K562 (cell line): ENCODE results near the gene GABARAPL2. TPM values are rescaled to one million over a fixed set of nuclear protein-coding genes. Genes with fewer than 3 reads are reported as not detected.

Source experiments
- CEBPG ChIP-seq, 3 experiments: fragments of 200-800 bp in 1 of 3; sonication (Bioruptor generic) in 1 of 3; sonication (generic) in 1 of 3; formaldehyde crosslinking in 1 of 3; IDR thresholded peaks in 2 of 3; conservative IDR thresholded peaks in 1 of 3; 2 replicates each; pipeline versions ENCODE4 v1.6.1 to v1.8.0; 2016 to 2022; ENCODE audit warnings: missing compliant biosample characterization in 2 of 3, missing genetic modification characterization in 2 of 3, mild to moderate bottlenecking in 1 of 3, missing genetic modification reagents in 1 of 3
- ETV1 ChIP-seq: fragments of 450-650 bp; conservative IDR thresholded peaks from 2 replicates; pipeline ENCODE4 v1.6.1; 2016; ENCODE audit warnings: missing genetic modification characterization, control low read depth, low read depth, missing compliant biosample characterization
- FOXM1 ChIP-seq, 2 experiments: fragments of 450-650 bp in 1 of 2; sonication (generic) in 1 of 2; formaldehyde crosslinking in 1 of 2; IDR thresholded peaks; 2 replicates each; pipeline versions ENCODE4 v1.6.1 to v1.9.0; 2017 to 2022; ENCODE audit warnings: low read depth in 2 of 2, mild to moderate bottlenecking in 2 of 2, missing genetic modification reagents in 1 of 2, moderate library complexity in 1 of 2
- HINFP ChIP-seq: fragments of 450-650 bp; conservative IDR thresholded peaks from 2 replicates; pipeline ENCODE4 v1.6.1; 2016; ENCODE audit warnings: missing genetic modification characterization, low read depth, mild to moderate bottlenecking, control low read depth, missing compliant biosample characterization
- IFI16 ChIP-seq: fragments of 250-450 bp; sonication (Bioruptor Pico); IDR thresholded peaks from 2 replicates; pipeline ENCODE4 v2.1.2; 2022; ENCODE audit warnings: mild to moderate bottlenecking, inconsistent platforms
- KDM1A ChIP-seq, 2 experiments: fragments of 450-650 bp; IDR thresholded peaks; 2 replicates each; pipeline ENCODE4 v1.6.1; 2016; ENCODE audit warnings: mild to moderate bottlenecking in 2 of 2
- KLF6 ChIP-seq: fragments of 250-450 bp; sonication (Bioruptor Pico); IDR thresholded peaks from 2 replicates; pipeline ENCODE4 v1.4.0; 2020; ENCODE audit warnings: mild to moderate bottlenecking, moderate library complexity, borderline replicate concordance
- L3MBTL2 ChIP-seq: fragments of 450-650 bp; IDR thresholded peaks from 2 replicates; pipeline ENCODE4 v1.6.1; 2016; ENCODE audit warnings: mild to moderate bottlenecking, moderate library complexity
- MTA1 ChIP-seq: fragments of 450-650 bp; IDR thresholded peaks from 2 replicates; pipeline ENCODE4 v1.6.1; 2017; ENCODE audit warnings: borderline replicate concordance
- PHF8 ChIP-seq: fragments of 200-600 bp; sonication (generic); IDR thresholded peaks from 2 replicates; pipeline ENCODE4 v1.6.1; 2012; ENCODE audit warnings: mixed run types, mild to moderate bottlenecking, inconsistent platforms, low read length, moderate library complexity, borderline replicate concordance
- RCOR1 ChIP-seq, 2 experiments: IDR thresholded peaks; 2 replicates each; pipeline ENCODE4 v1.6.1; 2012; ENCODE audit warnings: low read depth in 2 of 2, low read length in 2 of 2, borderline replicate concordance in 1 of 2, improper control_type of control experiment in 1 of 2
- RHOXF2B ChIP-seq: fragments of 250-450 bp; sonication (Bioruptor Pico); conservative IDR thresholded peaks from 2 replicates; pipeline ENCODE4 v1.5.1; 2021
- SOX6 ChIP-seq: fragments of 450-650 bp; IDR thresholded peaks from 2 replicates; pipeline ENCODE4 v1.6.1; 2014; ENCODE audit warnings: mild to moderate bottlenecking
- TBP ChIP-seq: optimal IDR thresholded peaks from 2 replicates; pipeline ENCODE3; 2011; ENCODE audit warnings: low read depth, low read length, improper control_type of control experiment
- ZNF277 ChIP-seq: fragments of 250-450 bp; sonication (Bioruptor Pico); IDR thresholded peaks from 2 replicates; pipeline ENCODE4 v1.8.0; 2022; ENCODE audit warnings: inconsistent platforms, mild to moderate bottlenecking, moderate library complexity, borderline replicate concordance
- ZNF561 ChIP-seq: fragments of 450-650 bp; formaldehyde crosslinking; conservative IDR thresholded peaks from 2 replicates; pipeline ENCODE4 v1.4.0; 2020; ENCODE audit warnings: mild to moderate bottlenecking, moderate library complexity
- ZNF707 ChIP-seq: fragments of 250-450 bp; sonication (Bioruptor Pico); conservative IDR thresholded peaks from 2 replicates; pipeline ENCODE4 v1.8.0; 2022; ENCODE audit warnings: inconsistent platforms, mild to moderate bottlenecking, moderate library complexity
- polyA plus RNA-seq, 8 experiments: library from polyadenylated mRNA; depleted of rRNA in 4 of 8; stranded (reverse) in 5 of 8; unstranded in 3 of 8; fragments of >200 nt; fragmentation: Nextera tagmentation in 2 of 8; fragmentation: Illumina TruSeq in 1 of 8; extraction: Ambion mirVana in 2 of 8; extraction: Trizol in 1 of 8; gene quantifications; 2 replicates each; pipeline versions ENCODE4 v1.2.1 to v1.2.3, GENCODE V29; 2011 to 2014; ENCODE audit warnings: inconsistent platforms in 1 of 8, missing spikeins in 1 of 8
- total RNA-seq, 7 experiments: library from RNA; depleted of rRNA in 6 of 7; stranded (reverse); fragments of >200 nt in 6 of 7; fragmentation: Illumina TruSeq in 2 of 7; extraction: Trizol in 2 of 7; gene quantifications; 2 replicates each; pipeline versions ENCODE4 v1.2.1 to v1.2.3, GENCODE V29; 2011 to 2021; ENCODE audit warnings: low replicate concordance in 1 of 7
- TF ChIP-seq, protein P1 (sequence below), 2 experiments: fragments of 250-450 bp in 1 of 2; fragments of 450-650 bp in 1 of 2; sonication (Bioruptor Pico) in 1 of 2; IDR thresholded peaks; 2 replicates each; pipeline versions ENCODE4 v1.6.1 to v1.8.0; 2016 to 2021; ENCODE audit warnings: mild to moderate bottlenecking in 2 of 2, moderate library complexity in 2 of 2, missing compliant biosample characterization in 1 of 2, missing genetic modification characterization in 1 of 2
- TF ChIP-seq, protein P2 (sequence below): sonication (generic); formaldehyde crosslinking; IDR thresholded peaks from 2 replicates; pipeline ENCODE4 v1.8.1; 2023; ENCODE audit warnings: mild to moderate bottlenecking, missing genetic modification reagents, moderate library complexity

The GABARAPL2 gene
- total and polyA plus RNA-seq, 9 of the 15 experiments (the other 6 are each of a cell fraction or from before 2014, with no cell fraction given): 42.1 to 288 (median 91.8) TPM

- peak in 1 of 2 experiments; percentile 62; a peak in 2 of 4 replicates for TF ChIP-seq RCOR1 (IDR thresholded peaks at IDR 0.05; ENCODE audit: borderline replicate concordance in 1 of 2, low read depth in 2 of 2, low read length in 2 of 2)
- peak; percentile 85 for TF ChIP-seq SOX6
- TF ChIP-seq KLF6: 0 out of 2 replicates have a peak, but pooled peaks have one; percentile 29
- 0 out of 2 replicates have a peak, but pooled peaks have one; percentile 72 for TF ChIP-seq RHOXF2B (CRISPR knock-in tag)
- 0 out of 2 replicates have a peak, but pooled peaks have one; percentile 15 for TF ChIP-seq ZNF707 (CRISPR knock-in tag)
- TF ChIP-seq HINFP (tag): no peak
- no peak for TF ChIP-seq ZNF277
- TF ChIP-seq IFI16 (CRISPR knock-in tag): 0 out of 2 replicates have a peak, but pooled peaks have one; percentile 16
- TF ChIP-seq, protein P1, sequence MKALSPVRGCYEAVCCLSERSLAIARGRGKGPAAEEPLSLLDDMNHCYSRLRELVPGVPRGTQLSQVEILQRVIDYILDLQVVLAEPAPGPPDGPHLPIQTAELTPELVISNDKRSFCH (CRISPR knock-in tag; IDR thresholded peaks at IDR 0.05): no peak
- TF ChIP-seq, protein P1 (tag; IDR thresholded peaks at IDR 0.05): peak; percentile 89
- TF ChIP-seq CEBPG (CRISPR knock-in tag; IDR thresholded peaks at IDR 0.05): peak; percentile 68; the same call in 1 of the 2 replicates
- peak in 1 of 2 experiments; percentile 64; a peak in 2 of 4 replicates for TF ChIP-seq CEBPG (tag; conservative IDR thresholded peaks at IDR 0.05 in 1 of 2, IDR thresholded peaks at IDR 0.05 in 1 of 2)
- peak; percentile 30 for TF ChIP-seq TBP
- TF ChIP-seq ZNF561 (CRISPR knock-in tag): no peak
- peak in 1 of 2 experiments; percentile 34; a peak in 3 of 4 replicates for TF ChIP-seq KDM1A (IDR thresholded peaks at IDR 0.05)
- peak; percentile 86 for TF ChIP-seq ETV1 (tag)
- peak; percentile 15; the same call in 1 of the 2 replicates for TF ChIP-seq PHF8
- TF ChIP-seq, protein P2, sequence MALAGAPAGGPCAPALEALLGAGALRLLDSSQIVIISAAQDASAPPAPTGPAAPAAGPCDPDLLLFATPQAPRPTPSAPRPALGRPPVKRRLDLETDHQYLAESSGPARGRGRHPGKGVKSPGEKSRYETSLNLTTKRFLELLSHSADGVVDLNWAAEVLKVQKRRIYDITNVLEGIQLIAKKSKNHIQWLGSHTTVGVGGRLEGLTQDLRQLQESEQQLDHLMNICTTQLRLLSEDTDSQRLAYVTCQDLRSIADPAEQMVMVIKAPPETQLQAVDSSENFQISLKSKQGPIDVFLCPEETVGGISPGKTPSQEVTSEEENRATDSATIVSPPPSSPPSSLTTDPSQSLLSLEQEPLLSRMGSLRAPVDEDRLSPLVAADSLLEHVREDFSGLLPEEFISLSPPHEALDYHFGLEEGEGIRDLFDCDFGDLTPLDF (CRISPR knock-in tag): no peak
- peak; percentile 62; the same call in 1 of the 2 replicates for TF ChIP-seq FOXM1 (IDR thresholded peaks at IDR 0.05; ENCODE audit: low read depth)
- no peak for TF ChIP-seq FOXM1 (CRISPR knock-in tag; IDR thresholded peaks at IDR 0.05; ENCODE audit: low read depth)
- TF ChIP-seq L3MBTL2: peak; percentile 89
- TF ChIP-seq MTA1: peak; percentile 77; the same call in 1 of the 2 replicates
Measured at GRCh38 chr16:75593825-75594820, 27.9 kb downstream of the GABARAPL2 start (continued).
